Measurements from ENCODE around the gene NFE2L2.
"Not testable (repeated sequence)": the region's sequence is repeated elsewhere in the genome, so short reads cannot be mapped to it uniquely, and the experiment has no call there.

DNA sequence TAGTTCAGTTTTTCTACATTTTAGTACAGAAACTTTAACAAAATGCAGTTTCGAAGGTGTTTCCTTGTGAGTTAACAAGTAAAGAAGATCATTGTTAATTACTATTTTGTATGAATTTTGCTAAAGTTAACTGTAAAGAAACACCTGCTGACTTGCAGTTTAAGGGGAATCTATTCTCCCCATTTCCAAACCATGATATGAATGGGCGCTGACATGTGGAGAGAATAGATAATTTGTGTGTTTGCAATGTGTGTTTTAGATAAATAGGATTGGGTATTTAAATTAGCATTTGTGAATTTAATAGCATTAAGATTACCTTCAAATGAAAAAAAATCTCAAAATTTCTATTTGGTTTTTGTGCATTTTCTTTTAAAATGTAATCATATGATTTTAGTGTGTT is 44.7 kb downstream of the NFE2L2 start:
- TF ChIP-seq EZH2phosphoT487 (IDR thresholded peaks at IDR 0.05; ENCODE audit: low read length); EZH2 (optimal IDR thresholded peaks at IDR 0.05; ENCODE audit: low read depth, low read length): not testable (repeated sequence)
- TF ChIP-seq, protein P1, sequence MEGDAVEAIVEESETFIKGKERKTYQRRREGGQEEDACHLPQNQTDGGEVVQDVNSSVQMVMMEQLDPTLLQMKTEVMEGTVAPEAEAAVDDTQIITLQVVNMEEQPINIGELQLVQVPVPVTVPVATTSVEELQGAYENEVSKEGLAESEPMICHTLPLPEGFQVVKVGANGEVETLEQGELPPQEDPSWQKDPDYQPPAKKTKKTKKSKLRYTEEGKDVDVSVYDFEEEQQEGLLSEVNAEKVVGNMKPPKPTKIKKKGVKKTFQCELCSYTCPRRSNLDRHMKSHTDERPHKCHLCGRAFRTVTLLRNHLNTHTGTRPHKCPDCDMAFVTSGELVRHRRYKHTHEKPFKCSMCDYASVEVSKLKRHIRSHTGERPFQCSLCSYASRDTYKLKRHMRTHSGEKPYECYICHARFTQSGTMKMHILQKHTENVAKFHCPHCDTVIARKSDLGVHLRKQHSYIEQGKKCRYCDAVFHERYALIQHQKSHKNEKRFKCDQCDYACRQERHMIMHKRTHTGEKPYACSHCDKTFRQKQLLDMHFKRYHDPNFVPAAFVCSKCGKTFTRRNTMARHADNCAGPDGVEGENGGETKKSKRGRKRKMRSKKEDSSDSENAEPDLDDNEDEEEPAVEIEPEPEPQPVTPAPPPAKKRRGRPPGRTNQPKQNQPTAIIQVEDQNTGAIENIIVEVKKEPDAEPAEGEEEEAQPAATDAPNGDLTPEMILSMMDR (IDR thresholded peaks at IDR 0.05; ENCODE audit: low read length) = not testable (repeated sequence)

Measured in MM.1S (cell line).